Fibroblast of villous mesenchyme (primary cell): ENCODE data around the gene PCDH15. TPM values are rescaled to one million over a fixed set of nuclear protein-coding genes. Genes with fewer than 3 reads are reported as not detected.

Source experiments
- DNase-seq: peaks from one replicate; pipeline ENCODE4 v3.0.0-alpha.2; 2010; ENCODE audit warnings: low read depth
- H3K4me3 ChIP-seq: 2 replicates; pipeline ENCODE4 v1.5.1; 2011; ENCODE audit warnings: low read depth, mild to moderate bottlenecking, low read length
- total RNA-seq: library from RNA; depleted of rRNA; stranded (reverse); fragments of >200 nt; gene quantifications from 2 replicates; pipeline ENCODE4 v1.2.3, GENCODE V29; 2012
- TF ChIP-seq, protein P1 (sequence below): IDR thresholded peaks from 2 replicates; pipeline ENCODE4 v1.5.1; 2012; ENCODE audit warnings: low read depth, mild to moderate bottlenecking, low read length; ENCODE audit not compliant: insufficient read depth

Gene PCDH15
- total RNA-seq, 1 donor: not detected

DNA sequence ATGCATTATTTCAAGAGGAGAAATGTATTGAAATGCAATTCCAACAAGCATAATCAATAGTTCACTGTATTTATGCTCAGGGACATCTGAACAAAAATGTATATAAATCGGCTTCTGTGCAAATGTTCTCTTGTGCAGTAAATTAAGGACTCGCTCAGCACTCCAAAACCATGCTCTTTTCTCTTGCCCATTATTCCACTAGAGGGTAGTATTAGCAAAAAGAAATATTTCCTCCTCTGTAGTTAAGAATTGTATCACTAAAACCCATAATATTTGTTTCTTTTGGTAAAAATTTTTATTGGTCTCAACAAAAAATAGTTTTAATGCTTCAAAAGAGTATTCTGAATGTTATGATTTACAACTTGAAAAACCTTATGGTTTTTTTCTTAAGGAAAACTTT is 803.1 kb downstream of the PCDH15 start:
- DNase-seq: no peak
- TF ChIP-seq, protein P1, sequence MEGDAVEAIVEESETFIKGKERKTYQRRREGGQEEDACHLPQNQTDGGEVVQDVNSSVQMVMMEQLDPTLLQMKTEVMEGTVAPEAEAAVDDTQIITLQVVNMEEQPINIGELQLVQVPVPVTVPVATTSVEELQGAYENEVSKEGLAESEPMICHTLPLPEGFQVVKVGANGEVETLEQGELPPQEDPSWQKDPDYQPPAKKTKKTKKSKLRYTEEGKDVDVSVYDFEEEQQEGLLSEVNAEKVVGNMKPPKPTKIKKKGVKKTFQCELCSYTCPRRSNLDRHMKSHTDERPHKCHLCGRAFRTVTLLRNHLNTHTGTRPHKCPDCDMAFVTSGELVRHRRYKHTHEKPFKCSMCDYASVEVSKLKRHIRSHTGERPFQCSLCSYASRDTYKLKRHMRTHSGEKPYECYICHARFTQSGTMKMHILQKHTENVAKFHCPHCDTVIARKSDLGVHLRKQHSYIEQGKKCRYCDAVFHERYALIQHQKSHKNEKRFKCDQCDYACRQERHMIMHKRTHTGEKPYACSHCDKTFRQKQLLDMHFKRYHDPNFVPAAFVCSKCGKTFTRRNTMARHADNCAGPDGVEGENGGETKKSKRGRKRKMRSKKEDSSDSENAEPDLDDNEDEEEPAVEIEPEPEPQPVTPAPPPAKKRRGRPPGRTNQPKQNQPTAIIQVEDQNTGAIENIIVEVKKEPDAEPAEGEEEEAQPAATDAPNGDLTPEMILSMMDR: no peak
- no peak overlapping the region for H3K4me3 ChIP-seq

DNA sequence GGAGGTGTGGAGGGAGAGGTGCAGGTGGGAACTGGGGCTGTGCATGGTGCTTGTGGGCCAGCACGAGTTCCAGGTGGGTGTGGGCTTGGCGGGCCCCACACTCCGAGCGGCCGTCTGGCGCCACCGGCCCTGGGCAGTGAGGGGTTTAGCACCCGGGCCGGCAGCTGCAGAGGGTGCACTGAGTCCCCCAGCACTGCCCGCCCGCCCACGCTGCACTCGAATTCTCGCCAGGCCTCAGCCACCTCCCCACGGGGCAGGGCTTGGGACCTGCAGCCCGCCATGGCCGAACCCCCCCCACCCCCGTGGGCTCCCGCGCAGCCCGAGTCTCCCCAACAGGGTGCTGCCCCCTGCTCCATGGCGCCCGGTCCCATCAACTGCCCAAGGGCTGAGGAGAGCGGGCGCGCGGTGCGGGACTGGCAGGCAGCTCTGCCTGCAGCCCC is 810.2 kb downstream of the PCDH15 start:
- DNase-seq: no peak
- TF ChIP-seq, protein P1: no peak
- no peak overlapping the region for H3K4me3 ChIP-seq

DNA sequence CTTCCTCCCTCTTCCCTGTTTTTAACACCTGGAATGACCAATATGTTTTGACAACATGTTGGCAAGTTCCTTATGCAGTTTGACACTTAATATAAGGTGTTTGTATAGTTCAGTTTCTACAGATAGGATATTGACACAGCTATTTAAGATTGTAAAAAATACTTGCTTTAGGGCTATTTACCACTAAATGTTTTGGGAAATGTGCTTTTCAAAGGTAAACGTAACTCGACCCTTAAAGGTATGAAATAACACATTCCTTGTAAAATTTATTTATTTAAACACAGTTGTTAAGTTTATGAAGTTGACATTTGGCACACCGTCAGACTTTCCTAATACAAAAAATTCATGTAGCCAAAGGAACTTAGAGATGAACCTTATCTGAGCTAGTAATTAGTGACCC is 817.6 kb downstream of the PCDH15 start:
- TF ChIP-seq, protein P1: no peak
- DNase-seq: no peak
- no peak overlapping the region for H3K4me3 ChIP-seq

DNA sequence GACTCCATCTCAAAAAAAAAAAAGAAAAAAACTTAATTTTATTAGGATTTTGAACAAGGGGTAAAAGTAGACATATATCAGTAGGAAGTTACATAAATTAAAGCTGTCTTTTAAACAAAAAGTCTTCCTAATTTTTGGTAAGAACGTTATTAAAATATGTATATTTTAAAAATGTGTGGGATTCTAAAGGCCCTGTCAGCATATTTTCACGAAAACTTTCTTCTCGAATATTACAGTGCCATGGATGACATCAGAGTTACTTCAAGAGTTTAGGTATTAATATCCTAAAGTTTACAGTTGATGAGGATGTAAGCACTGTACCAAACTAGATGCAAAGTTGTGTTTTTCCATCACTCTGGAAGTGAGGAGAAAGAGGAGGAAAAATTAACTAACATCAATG is 820.8 kb downstream of the PCDH15 start:
- TF ChIP-seq, protein P1: no peak
- no peak for DNase-seq

DNA sequence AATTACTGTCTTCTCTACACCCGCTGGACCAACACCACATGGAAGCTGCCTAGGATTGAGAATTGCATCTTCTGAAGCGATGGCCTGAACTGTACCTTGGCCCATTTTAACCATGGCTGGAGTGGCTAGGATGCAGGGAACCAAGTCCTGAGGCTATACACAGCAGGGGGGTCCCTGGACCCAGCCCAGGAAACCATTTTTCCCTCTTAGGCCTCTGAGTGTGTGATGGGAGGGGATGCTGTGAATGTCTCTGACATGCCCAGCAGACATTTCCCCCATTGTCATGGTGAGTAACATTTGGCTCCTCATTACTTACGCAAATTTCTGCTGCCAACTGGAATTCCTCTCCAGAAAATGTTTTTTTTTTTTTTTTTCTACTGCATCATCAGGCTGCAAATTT is 822.7 kb downstream of the PCDH15 start:
- no peak overlapping the region for H3K4me3 ChIP-seq
- TF ChIP-seq, protein P1: no peak
- DNase-seq: no peak

More for the DNA sequence above, 820.8 kb downstream of the PCDH15 start:
- H3K4me3 ChIP-seq: no peak overlapping the region

DNA sequence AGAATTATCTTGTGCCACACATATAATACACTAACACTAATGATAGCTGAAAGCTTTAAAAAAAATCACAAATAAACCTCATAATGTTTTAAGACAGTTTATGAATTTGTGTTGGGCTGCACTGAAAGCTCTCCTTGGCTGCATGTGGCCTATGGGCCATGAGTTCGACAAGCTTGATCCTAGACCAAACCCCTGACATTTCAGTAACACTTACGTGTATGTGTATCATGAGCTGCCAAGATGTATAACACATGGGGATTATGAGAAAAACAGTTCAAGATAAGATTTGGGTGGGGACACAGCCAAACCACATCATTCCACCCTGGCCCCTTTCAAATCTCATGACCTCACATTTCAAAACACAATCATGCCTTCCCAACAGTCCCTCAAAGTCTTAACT is 823.8 kb downstream of the PCDH15 start:
- H3K4me3 ChIP-seq: no peak overlapping the region
- no peak for DNase-seq
- TF ChIP-seq, protein P1: no peak

DNA sequence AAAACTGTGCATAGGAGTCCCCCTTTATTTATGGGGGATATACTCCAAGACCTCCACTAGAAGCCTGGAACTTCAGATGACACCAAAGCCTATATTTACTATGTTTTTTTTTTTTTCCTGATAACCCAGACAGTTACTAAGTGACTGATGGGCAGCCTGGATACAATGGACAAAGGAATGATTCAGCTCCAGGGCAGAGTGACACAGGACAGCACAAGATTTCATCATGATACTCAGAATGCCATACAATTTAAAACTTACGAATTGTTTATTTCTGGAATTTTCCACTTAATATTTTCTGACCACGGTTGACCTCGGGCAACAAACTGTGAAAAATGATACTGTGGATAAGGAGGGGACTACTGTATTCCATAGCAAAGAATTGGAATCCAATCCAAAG is 843.6 kb downstream of the PCDH15 start:
- TF ChIP-seq, protein P1: no peak
- H3K4me3 ChIP-seq: no peak overlapping the region
- no peak for DNase-seq
